H1 (cell line): ENCODE results near the gene ENTPD6. TPM values are rescaled to one million over a fixed set of nuclear protein-coding genes. Genes with fewer than 3 reads are reported as not detected.

ENCODE experiments used
- RNF2 ChIP-seq: fragments of 200-900, 300-1000 bp; sonication (generic); IDR thresholded peaks from 2 replicates; pipeline ENCODE4 v1.7.1; 2016; ENCODE audit warnings: borderline replicate concordance, low read depth, mild to moderate bottlenecking, antibody characterized with exemption, low read length; ENCODE audit not compliant: poor library complexity, severe bottlenecking; ENCODE audit errors: missing control alignments
- SP1 ChIP-seq: IDR thresholded peaks from 2 replicates; pipeline ENCODE4 v1.6.1; 2011; ENCODE audit warnings: low read depth, low read length
- polyA plus RNA-seq, 7 experiments: library from polyadenylated mRNA; depleted of rRNA in 3 of 7; stranded (reverse) in 5 of 7; unstranded in 2 of 7; fragments of >200 nt in 5 of 7; fragments of 200-250 nt in 2 of 7; gene quantifications; 1 replicate in 5 of 7; 2 replicates in 1 of 7; 4 replicates in 1 of 7; pipeline versions ENCODE4 v1.2.1 to v1.2.3, GENCODE V29; 2011 to 2013; ENCODE audit warnings: missing spikeins in 2 of 7, mixed read lengths in 2 of 7
- total RNA-seq: library from RNA; stranded (reverse); fragmentation: NEBNext Ultra II Directional; extraction: Animal tissue kit (Norgen Biotek cat#: 25700); gene quantifications from 2 replicates; pipeline ENCODE4 v1.2.1, GENCODE V29; 2021

Gene ENTPD6
- total and polyA plus RNA-seq, 2 of the 8 experiments (the other 6 are each of a cell fraction or from before 2014, with no cell fraction given), result 47.8 to 57.3 TPM

GRCh38 chr20:25148181-25148981 lies 47.1 kb upstream of the ENTPD6 start (continued):
- TF ChIP-seq RNF2, result peak; percentile 81
- no peak for TF ChIP-seq SP1
